ENCODE results near the gene ZNF487. TPM values are rescaled to one million over a fixed set of nuclear protein-coding genes. Genes with fewer than 3 reads are reported as not detected.

ZNF487 gene
- total and polyA plus RNA-seq, 10 of the 15 experiments (the other 5 are each of a cell fraction or from before 2014, with no cell fraction given): 0.74 to 2.1 (median 1.1) TPM

DNA sequence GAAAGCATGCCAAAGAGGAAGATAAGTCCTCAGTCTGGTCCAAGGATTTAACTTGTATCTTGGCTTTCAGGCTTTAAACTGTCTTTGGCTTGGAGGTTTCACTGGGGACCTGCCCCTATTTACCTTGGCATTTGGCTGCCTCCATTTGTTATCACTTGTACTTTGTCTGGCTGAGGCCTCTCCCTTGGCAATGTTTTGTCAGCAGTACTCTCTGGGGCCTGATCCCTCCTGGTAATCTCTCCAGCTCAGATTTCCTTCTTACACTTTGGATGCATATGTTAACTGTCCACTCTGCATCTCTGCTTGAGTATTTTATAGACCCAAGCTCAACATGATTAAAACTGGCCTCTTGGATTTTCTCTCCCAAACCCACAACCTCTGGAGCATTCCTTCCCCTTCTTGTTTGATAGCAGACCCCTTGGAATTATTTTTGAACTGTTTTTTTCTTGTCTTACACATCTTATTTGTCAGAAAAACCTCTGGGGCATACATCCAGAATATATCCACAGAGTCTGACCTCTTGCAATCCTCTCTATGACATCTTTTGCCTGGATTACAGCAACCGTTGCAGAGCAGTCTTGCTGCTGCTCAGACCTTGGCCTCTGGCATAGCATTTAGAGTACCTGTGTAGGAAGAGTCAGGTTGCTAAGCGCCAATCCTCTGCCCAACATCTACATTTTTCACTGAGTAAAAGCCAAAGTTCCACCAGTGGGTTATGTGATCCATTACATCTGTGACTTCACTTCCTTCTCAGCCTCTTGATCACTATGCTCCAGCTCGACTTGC lies 35.2 kb downstream of the ZNF487 start:
- intact Hi-C loops (cut with micrococcal nuclease; ENCODE audit: unreplicated experiment) (no loop called here), in situ Hi-C loops (cut with MboI) (no loop called here)
- Histone ChIP-seq H3K9me3 (replicated peaks; ENCODE audit: control insufficient read depth, insufficient read depth, low read length) (no peaks in the 10 kb centered on the region), H3K4me2 (ENCODE audit: control insufficient read depth, insufficient read depth) (no peak overlapping the region), H3K27me3 (replicated peaks in 1 of 2; ENCODE audit: control insufficient read depth in 2 of 2, insufficient read depth in 2 of 2, low read length in 1 of 2) (no peaks in the 10 kb centered on the region), H2AFZ (ENCODE audit: control insufficient read depth, low read depth, low read length) (no peak overlapping the region), H3K4me3 (no peak overlapping the region), H3K27ac (ENCODE audit: control insufficient read depth, insufficient read depth) (no peak overlapping the region), H3K4me1 (ENCODE audit: control insufficient read depth, insufficient read depth, low read length) (no peaks in the 10 kb centered on the region), H4K20me1 (ENCODE audit: control insufficient read depth, insufficient read depth) (no peaks in the 10 kb centered on the region), H3K36me3 (ENCODE audit: control insufficient read depth in 2 of 2, insufficient read depth in 2 of 2, low read length in 1 of 2) (no peaks in the 10 kb centered on the region), H3K79me2 (ENCODE audit: control insufficient read depth, insufficient read depth, low read length) (no peaks in the 10 kb centered on the region), H3K9ac (ENCODE audit: control insufficient read depth, insufficient read depth, low read length) (no peak overlapping the region)
- WGBS (ENCODE audit: insufficient coverage, insufficient replicate concordance, low lambda C conversion rate, missing lambda C conversion rate): 33% methylated on average over 3 of the region's 3 CpGs
- no peak for DNase-seq (ENCODE audit: low read depth, low spot score)
- ChIA-PET POLR2A (no interaction called here), SMC1A (ENCODE audit: uncharacterized antibody, unreplicated experiment) (no interaction called here), CTCF (no interaction called here), RAD21 (ENCODE audit: unreplicated experiment) (no interaction called here)
- ATAC-seq: no peak
- FAIRE-seq: no peak
- BruUV-seq (replicated peaks): no TSS peak
- TF ChIP-seq MXI1 (IDR thresholded peaks at IDR 0.05; ENCODE audit: low read depth, low read length): no peak
- no peak for TF ChIP-seq HDGF (IDR thresholded peaks at IDR 0.05)
- no peak for TF ChIP-seq JUND (IDR thresholded peaks at IDR 0.05; ENCODE audit: low read depth, low read length)
- TF ChIP-seq PAX5 (IDR thresholded peaks at IDR 0.05; ENCODE audit: borderline replicate concordance, low read depth, low read length): no peak
- no peak for TF ChIP-seq RAD21 (IDR thresholded peaks at IDR 0.05; ENCODE audit: insufficient read depth, low read depth, low read length)
- no peak for TF ChIP-seq BCL11A (IDR thresholded peaks at IDR 0.05; ENCODE audit: low read depth, low read length)
- TF ChIP-seq, protein P1, sequence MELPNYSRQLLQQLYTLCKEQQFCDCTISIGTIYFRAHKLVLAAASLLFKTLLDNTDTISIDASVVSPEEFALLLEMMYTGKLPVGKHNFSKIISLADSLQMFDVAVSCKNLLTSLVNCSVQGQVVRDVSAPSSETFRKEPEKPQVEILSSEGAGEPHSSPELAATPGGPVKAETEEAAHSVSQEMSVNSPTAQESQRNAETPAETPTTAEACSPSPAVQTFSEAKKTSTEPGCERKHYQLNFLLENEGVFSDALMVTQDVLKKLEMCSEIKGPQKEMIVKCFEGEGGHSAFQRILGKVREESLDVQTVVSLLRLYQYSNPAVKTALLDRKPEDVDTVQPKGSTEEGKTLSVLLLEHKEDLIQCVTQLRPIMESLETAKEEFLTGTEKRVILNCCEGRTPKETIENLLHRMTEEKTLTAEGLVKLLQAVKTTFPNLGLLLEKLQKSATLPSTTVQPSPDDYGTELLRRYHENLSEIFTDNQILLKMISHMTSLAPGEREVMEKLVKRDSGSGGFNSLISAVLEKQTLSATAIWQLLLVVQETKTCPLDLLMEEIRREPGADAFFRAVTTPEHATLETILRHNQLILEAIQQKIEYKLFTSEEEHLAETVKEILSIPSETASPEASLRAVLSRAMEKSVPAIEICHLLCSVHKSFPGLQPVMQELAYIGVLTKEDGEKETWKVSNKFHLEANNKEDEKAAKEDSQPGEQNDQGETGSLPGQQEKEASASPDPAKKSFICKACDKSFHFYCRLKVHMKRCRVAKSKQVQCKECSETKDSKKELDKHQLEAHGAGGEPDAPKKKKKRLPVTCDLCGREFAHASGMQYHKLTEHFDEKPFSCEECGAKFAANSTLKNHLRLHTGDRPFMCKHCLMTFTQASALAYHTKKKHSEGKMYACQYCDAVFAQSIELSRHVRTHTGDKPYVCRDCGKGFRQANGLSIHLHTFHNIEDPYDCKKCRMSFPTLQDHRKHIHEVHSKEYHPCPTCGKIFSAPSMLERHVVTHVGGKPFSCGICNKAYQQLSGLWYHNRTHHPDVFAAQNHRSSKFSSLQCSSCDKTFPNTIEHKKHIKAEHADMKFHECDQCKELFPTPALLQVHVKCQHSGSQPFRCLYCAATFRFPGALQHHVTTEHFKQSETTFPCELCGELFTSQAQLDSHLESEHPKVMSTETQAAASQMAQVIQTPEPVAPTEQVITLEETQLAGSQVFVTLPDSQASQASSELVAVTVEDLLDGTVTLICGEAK (IDR thresholded peaks at IDR 0.05; ENCODE audit: borderline replicate concordance): no peak

Measured in GM12878 (cell line).